GM12878 (cell line): Measurements from ENCODE around the gene SLC7A1. TPM values are rescaled to one million over a fixed set of nuclear protein-coding genes. Genes with fewer than 3 reads are reported as not detected.

Experiments
- ATAC-seq: fragments of 200-7000 bp; cut with Tn5 transposase; 3 replicates; pipeline ENCODE4 v1.9.1; 2020; ENCODE audit warnings: mild to moderate bottlenecking, moderate library complexity
- BruUV-seq: library from RNA; stranded (reverse); fragments of 400-500 nt; replicated peaks from 2 replicates; lab custom pipeline; 2021; lab: Mats Ljungman, UMichigan
- CTCF ChIA-PET: fragments of 300-600 bp; sonication (Branson Sonifier 250); formaldehyde crosslinking; extraction: SDS; loops from one replicate; lab custom pipeline; 2021; ENCODE audit warnings: inconsistent platforms; lab: Yijun Ruan, JAX
- POLR2A ChIA-PET: fragments of 350-600 bp; formaldehyde crosslinking; extraction: SDS; loops from one replicate; lab custom pipeline; 2021; ENCODE audit warnings: inconsistent platforms; lab: Charles Lee
- RAD21 ChIA-PET: fragments of 300-600 bp; sonication (Branson Sonifier 250); formaldehyde crosslinking; loops from one replicate; lab custom pipeline; 2023; ENCODE audit warnings: antibody characterized with exemption; ENCODE audit not compliant: unreplicated experiment; lab: Charles Lee
- SMC1A ChIA-PET: fragments of 300-600 bp; sonication (Branson Sonifier 250); formaldehyde crosslinking; loops from one replicate; lab custom pipeline; 2023; ENCODE audit not compliant: unreplicated experiment, uncharacterized antibody; lab: Charles Lee
- DNase-seq: peaks from one replicate; pipeline ENCODE4 v3.0.0-alpha.2; 2011; ENCODE audit warnings: low read depth, low spot score
- FAIRE-seq: peaks from 3 replicates; lab custom pipeline; 2011; peaks lifted over from hg19 to GRCh38; lab: Jason Lieb, UNC
- H2AFZ ChIP-seq: 2 replicates; pipeline ENCODE4 v1.6.0; 2011; ENCODE audit warnings: low read depth, low read length, control low read depth; ENCODE audit not compliant: control insufficient read depth
- H3K27ac ChIP-seq: 2 replicates; pipeline ENCODE4 v1.5.1; 2011; ENCODE audit warnings: control low read depth; ENCODE audit not compliant: control insufficient read depth, insufficient read depth
- H3K27me3 ChIP-seq, 2 experiments: replicated peaks in 1 of 2; 2 replicates each; pipeline versions ENCODE4 v1.6.0 to v1.6.1; 2011; ENCODE audit warnings: low read length in 1 of 2; ENCODE audit not compliant: control insufficient read depth in 2 of 2, insufficient read depth in 2 of 2
- H3K36me3 ChIP-seq, 2 experiments: 2 replicates each; pipeline ENCODE4 v1.5.1; 2011; ENCODE audit warnings: low read length in 1 of 2; ENCODE audit not compliant: control insufficient read depth in 2 of 2, insufficient read depth in 2 of 2
- H3K4me1 ChIP-seq: 2 replicates; pipeline ENCODE4 v1.6.1; 2011; ENCODE audit warnings: mild to moderate bottlenecking, low read length, moderate library complexity, mixed read lengths; ENCODE audit not compliant: control insufficient read depth, insufficient read depth
- H3K4me2 ChIP-seq: 2 replicates; pipeline ENCODE4 v1.6.0; 2011; ENCODE audit warnings: control low read depth; ENCODE audit not compliant: control insufficient read depth, insufficient read depth
- H3K4me3 ChIP-seq: fragments of 200-600 bp; sonication (generic); 2 replicates; pipeline ENCODE4 v1.5.1; 2016
- H3K79me2 ChIP-seq: 2 replicates; pipeline ENCODE4 v1.6.0; 2011; ENCODE audit warnings: low read length; ENCODE audit not compliant: control insufficient read depth, insufficient read depth
- H3K9ac ChIP-seq: 2 replicates; pipeline ENCODE4 v1.8.0; 2011; ENCODE audit warnings: low read length, control low read depth, mixed read lengths; ENCODE audit not compliant: control insufficient read depth, insufficient read depth
- H3K9me3 ChIP-seq: replicated peaks from 3 replicates; pipeline ENCODE4 v1.5.1; 2011; ENCODE audit warnings: mild to moderate bottlenecking, low read length; ENCODE audit not compliant: control insufficient read depth, insufficient read depth
- H4K20me1 ChIP-seq: 2 replicates; pipeline ENCODE4 v1.6.0; 2011; ENCODE audit not compliant: control insufficient read depth, insufficient read depth
- CEBPB ChIP-seq, 2 experiments: fragments of 150-350 bp in 1 of 2; IDR thresholded peaks; 2 replicates each; pipeline ENCODE4 v1.6.1; 2012 to 2014; ENCODE audit warnings: low read depth in 2 of 2, low read length in 2 of 2, borderline replicate concordance in 1 of 2, inconsistent platforms in 1 of 2
- CREB1 ChIP-seq: IDR thresholded peaks from 2 replicates; pipeline ENCODE4 v1.6.1; 2012; ENCODE audit warnings: low read depth, mild to moderate bottlenecking, inconsistent platforms
- DPF2 ChIP-seq: fragments of 450-650 bp; IDR thresholded peaks from 2 replicates; pipeline ENCODE4 v1.6.1; 2017; ENCODE audit warnings: mild to moderate bottlenecking
- EGR1 ChIP-seq, 2 experiments: IDR thresholded peaks; 1 replicate in 1 of 2; 2 replicates in 1 of 2; pipeline ENCODE4 v1.6.1; 2011 to 2012; ENCODE audit warnings: low read depth in 2 of 2, low read length in 2 of 2, borderline replicate concordance in 1 of 2, mild to moderate bottlenecking in 1 of 2, moderate library complexity in 1 of 2
- ELK1 ChIP-seq: IDR thresholded peaks from 2 replicates; pipeline ENCODE4 v1.6.1; 2012; ENCODE audit warnings: low read depth, low read length, improper control_type of control experiment
- EZH2 ChIP-seq: IDR thresholded peaks from 2 replicates; pipeline ENCODE4 v1.6.1; 2012; ENCODE audit warnings: low read depth, mild to moderate bottlenecking, control low read depth, inconsistent platforms, low read length, borderline replicate concordance; ENCODE audit not compliant: control insufficient read depth
- FOXM1 ChIP-seq: IDR thresholded peaks from 2 replicates; pipeline ENCODE4 v1.6.1; 2012; ENCODE audit warnings: low read depth, mild to moderate bottlenecking, inconsistent platforms, low read length, moderate library complexity
- HCFC1 ChIP-seq: fragments of 150-350 bp; IDR thresholded peaks from 2 replicates; pipeline ENCODE4 v1.6.1; 2014; ENCODE audit warnings: low read length
- LARP7 ChIP-seq: fragments of 450-650 bp; IDR thresholded peaks from 2 replicates; pipeline ENCODE4 v1.6.1; 2017; ENCODE audit warnings: mild to moderate bottlenecking
- MTA3 ChIP-seq: IDR thresholded peaks from 2 replicates; pipeline ENCODE4 v1.6.1; 2012; ENCODE audit warnings: low read length, inconsistent platforms, borderline replicate concordance
- MYC ChIP-seq: IDR thresholded peaks from 2 replicates; pipeline ENCODE4 v1.6.1; 2011; ENCODE audit warnings: mild to moderate bottlenecking, low read length, moderate library complexity, inconsistent platforms; ENCODE audit not compliant: insufficient read depth, insufficient replicate concordance, insufficient read length, severe bottlenecking
- NKRF ChIP-seq: fragments of 450-650 bp; conservative IDR thresholded peaks from 2 replicates; pipeline ENCODE4 v1.6.1; 2017; ENCODE audit warnings: mild to moderate bottlenecking, moderate library complexity
- NR2F1 ChIP-seq: fragments of 450-650 bp; conservative IDR thresholded peaks from 2 replicates; pipeline ENCODE4 v1.6.1; 2017; ENCODE audit warnings: mild to moderate bottlenecking
- PBX3 ChIP-seq: IDR thresholded peaks from 2 replicates; pipeline ENCODE4 v1.6.1; 2011; ENCODE audit warnings: mild to moderate bottlenecking, low read depth, low read length, moderate library complexity; ENCODE audit not compliant: insufficient replicate concordance
- PML ChIP-seq: IDR thresholded peaks from 2 replicates; pipeline ENCODE4 v1.6.1; 2012; ENCODE audit warnings: low read length, inconsistent platforms
- RCOR1 ChIP-seq: conservative IDR thresholded peaks from 2 replicates; pipeline ENCODE4 v1.6.1; 2012; ENCODE audit warnings: low read depth, low read length, improper control_type of control experiment
- SPI1 ChIP-seq: IDR thresholded peaks from 2 replicates; pipeline ENCODE4 v1.6.1; 2011; ENCODE audit warnings: low read depth, mild to moderate bottlenecking, low read length, moderate library complexity, borderline replicate concordance; ENCODE audit not compliant: insufficient read depth
- SRF ChIP-seq, 2 experiments: IDR thresholded peaks; 2 replicates each; pipeline ENCODE4 v1.6.1; 2011; ENCODE audit warnings: low read depth in 2 of 2, low read length in 2 of 2, mild to moderate bottlenecking in 1 of 2, moderate library complexity in 1 of 2
- TCF3 ChIP-seq: IDR thresholded peaks from 2 replicates; pipeline ENCODE4 v1.6.1; 2012; ENCODE audit warnings: low read depth, mild to moderate bottlenecking, low read length, borderline replicate concordance; ENCODE audit not compliant: insufficient read depth
- WGBS: methylation state at CpG from one replicate; pipeline ENCODE4 v1.1.6; 2016; ENCODE audit warnings: low lambda C conversion rate; ENCODE audit not compliant: insufficient replicate concordance, insufficient coverage; ENCODE audit errors: missing lambda C conversion rate; 5-methylcytosine and 5-hydroxymethylcytosine counted together
- in situ Hi-C: fragments of 300-500 bp; cut with MboI; formaldehyde crosslinking; loops from 9 replicates; pipeline ENCODE4 v1.14.3; 2018; ENCODE audit warnings: mixed read lengths
- intact Hi-C: fragments of 100-400 bp; cut with micrococcal nuclease; formaldehyde crosslinking; loops from one replicate; pipeline ENCODE4 v1.14.2; 2022; ENCODE audit not compliant: unreplicated experiment
- polyA plus RNA-seq, 11 experiments: library from polyadenylated mRNA; depleted of rRNA in 4 of 11; unstranded in 6 of 11; stranded (reverse) in 5 of 11; fragments of >200 nt; fragmentation: Nextera tagmentation in 4 of 11; fragmentation: Illumina TruSeq in 1 of 11; extraction: Ambion mirVana in 4 of 11; extraction: Trizol in 1 of 11; gene quantifications; 1 replicate in 1 of 11; 2 replicates in 10 of 11; pipeline versions ENCODE4 v1.2.1 to v1.2.3, GENCODE V29; 2011 to 2016; ENCODE audit warnings: inconsistent platforms in 2 of 11, missing spikeins in 2 of 11, low read depth in 1 of 11
- total RNA-seq, 4 experiments: library from RNA; depleted of rRNA in 3 of 4; stranded (reverse); fragments of >200 nt in 3 of 4; fragmentation: Illumina TruSeq in 1 of 4; extraction: Trizol in 1 of 4; gene quantifications; 2 replicates each; pipeline versions ENCODE4 v1.2.1 to v1.2.3, GENCODE V29; 2013 to 2021

SLC7A1 gene
- total and polyA plus RNA-seq, 10 of the 15 experiments (the other 5 are each of a cell fraction or from before 2014, with no cell fraction given) = 6.4 to 91.7 (median 23.4) TPM

- Histone ChIP-seq H3K9ac (peak overlapping the region; percentile 91), H3K4me2 (peak overlapping the region; percentile 93), H3K4me1 (peaks cover 3% of the 10 kb centered on the region; the same call in 1 of the 2 replicates), H3K4me3 (peak overlapping the region; percentile 70), H3K79me2 (peaks cover 54% of the 10 kb centered on the region), H3K36me3 (peaks cover 0 to 6% of the 10 kb centered on the region in 2 experiments; a peak in 2 of 4 replicates), H3K27me3 (no peaks in the 10 kb centered on the region), H3K27ac (peak overlapping the region; percentile 96), H4K20me1 (peaks cover 6% of the 10 kb centered on the region; the same call in 1 of the 2 replicates), H2AFZ (peak overlapping the region; percentile 68), H3K9me3 (no peaks in the 10 kb centered on the region)
- DNase-seq (no peak), FAIRE-seq (no peak), ATAC-seq (peak; percentile 66)
- ChIA-PET SMC1A (no interaction called here), POLR2A (no interaction called here), CTCF (no interaction called here), RAD21 (no interaction called here)
- WGBS = 1% methylated on average over 44 of the region's 75 CpGs
- in situ Hi-C loops = no loop called here
- intact Hi-C loops = loop anchor here (5.0 to 10.0 kb wide), 2 partner anchors 162 to 250 kb away; no protein-coding TSS in a partner anchor
- BruUV-seq = no TSS peak
- TF ChIP-seq PBX3 (no peak), MTA3 (no peak), HCFC1 (0 out of 2 replicates have a peak, but pooled peaks have one; percentile 15), NKRF (peak; percentile 37; the same call in 1 of the 2 replicates), FOXM1 (no peak), CEBPB (IDR thresholded peaks at IDR 0.05; ENCODE audit: borderline replicate concordance in 1 of 2, low read depth in 2 of 2, low read length in 2 of 2) (peak in 1 of 2 experiments; percentile 84; a peak in 1 of 4 replicates), CREB1 (0 out of 2 replicates have a peak, but pooled peaks have one; percentile 9), EGR1 (IDR thresholded peaks at IDR 0.05; ENCODE audit: borderline replicate concordance in 1 of 2, low read depth in 2 of 2, low read length in 2 of 2) (peak in 1 of 2 experiments; percentile 79; a peak in 2 of 3 replicates), LARP7 (peak; percentile 82), ELK1 (no peak), EZH2 (no peak), SPI1 (peak; percentile 43; the same call in 1 of the 2 replicates), MYC (peak; percentile 91), TCF3 (0 out of 2 replicates have a peak, but pooled peaks have one; percentile 33), DPF2 (peak; percentile 81), NR2F1 (peak; percentile 47; the same call in 1 of the 2 replicates), PML (peak; percentile 36; the same call in 1 of the 2 replicates), RCOR1 (no peak), SRF (IDR thresholded peaks at IDR 0.05; ENCODE audit: low read depth in 2 of 2, low read length in 2 of 2) (peak; percentile 82 to 89)
Measured at GRCh38 chr13:29594710-29595379, 643 bp downstream of the SLC7A1 start.
